GM10847 (cell line): Measurements from ENCODE around the gene PFKFB3.

Experiments used
- POLR2A ChIP-seq: IDR thresholded peaks from 2 replicates; pipeline ENCODE4 v1.6.1; 2011; ENCODE audit not compliant: insufficient read length; ENCODE audit errors: extremely low read depth

Gene PFKFB3

GRCh38 chr10:6269953-6270867, 67.5 kb downstream of the PFKFB3 start:
- TF ChIP-seq POLR2A: no peak

GRCh38 chr10:6270951-6271350, 68.2 kb downstream of the PFKFB3 start:
- no peak for TF ChIP-seq POLR2A

- no peak for TF ChIP-seq POLR2A
Observed at GRCh38 chr10:6271663-6272062, 68.9 kb downstream of the PFKFB3 start.

GRCh38 chr10:6272126-6272525, 69.4 kb downstream of the PFKFB3 start:
- TF ChIP-seq POLR2A: no peak

- no peak for TF ChIP-seq POLR2A
Observed at GRCh38 chr10:6273351-6273750, 70.6 kb downstream of the PFKFB3 start.

GRCh38 chr10:6274040-6274439, 71.3 kb downstream of the PFKFB3 start:
- no peak for TF ChIP-seq POLR2A

- TF ChIP-seq POLR2A: no peak
Observed at GRCh38 chr10:6274484-6274883, 71.8 kb downstream of the PFKFB3 start.

- no peak for TF ChIP-seq POLR2A
Observed at GRCh38 chr10:6275022-6275997, 72.6 kb downstream of the PFKFB3 start.

GRCh38 chr10:6276356-6276755, 73.6 kb downstream of the PFKFB3 start:
- TF ChIP-seq POLR2A: no peak

- TF ChIP-seq POLR2A: no peak
Observed at GRCh38 chr10:6278519-6279120, 75.9 kb downstream of the PFKFB3 start.

GRCh38 chr10:6279540-6280267, 77.0 kb downstream of the PFKFB3 start:
- TF ChIP-seq POLR2A: no peak

- TF ChIP-seq POLR2A: no peak
Observed at GRCh38 chr10:6280291-6280690, 77.6 kb downstream of the PFKFB3 start.

GRCh38 chr10:6282454-6282958, 79.8 kb downstream of the PFKFB3 start:
- TF ChIP-seq POLR2A: no peak

GRCh38 chr10:6283655-6284054, 80.9 kb downstream of the PFKFB3 start:
- no peak for TF ChIP-seq POLR2A
